Smooth muscle cell of the pulmonary artery (primary cell): ENCODE results near the gene EIF4E2. TPM values are rescaled to one million over a fixed set of nuclear protein-coding genes. Genes with fewer than 3 reads are reported as not detected.

Experiments
- total RNA-seq: library from RNA; depleted of rRNA; stranded (reverse); fragments of >200 nt; gene quantifications from 2 replicates; pipeline ENCODE4 v1.2.3, GENCODE V29; 2014

The EIF4E2 gene, protein sequence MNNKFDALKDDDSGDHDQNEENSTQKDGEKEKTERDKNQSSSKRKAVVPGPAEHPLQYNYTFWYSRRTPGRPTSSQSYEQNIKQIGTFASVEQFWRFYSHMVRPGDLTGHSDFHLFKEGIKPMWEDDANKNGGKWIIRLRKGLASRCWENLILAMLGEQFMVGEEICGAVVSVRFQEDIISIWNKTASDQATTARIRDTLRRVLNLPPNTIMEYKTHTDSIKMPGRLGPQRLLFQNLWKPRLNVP
- 55.2 and 73.8 TPM in 2 replicates for total RNA-seq

GRCh38 chr2:232550354-232551249, at the start of gene EIF4E2, which contains the start of gene TIGD1:
EIF4E2 (plus strand) TSS chr2:232550689; CDS start chr2:232550725, 36 bp downstream.
TIGD1 (minus strand) TSS chr2:232550557; CDS start chr2:232549882, 675 bp downstream.

GRCh38 chr2:232519581-232520438, 30.7 kb upstream of the EIF4E2 start, which contains the start of gene PRSS56:
PRSS56 (plus strand) TSS chr2:232520388; CDS start chr2:232520599, 211 bp downstream.

GRCh38 chr2:232525791-232526371, 24.6 kb upstream of the EIF4E2 start, which contains the start of gene CHRND:
CHRND (plus strand) TSS chr2:232526160; CDS start chr2:232526216, 56 bp downstream.

GRCh38 chr2:232539298-232540231, 10.9 kb upstream of the EIF4E2 start, which contains the start of gene CHRNG:
CHRNG (plus strand) TSS chr2:232539692; CDS start chr2:232539748, 56 bp downstream.

Other genes starting within 250 kb of the EIF4E2 start
- gene ALPP, start 171.9 kb upstream of the EIF4E2 start, total RNA-seq: not detected in 2 replicates
- not detected in 2 replicates for gene ALPG, start 143.8 kb upstream of the EIF4E2 start, total RNA-seq
- not detected in 2 replicates for gene ALPI, start 94.5 kb upstream of the EIF4E2 start, total RNA-seq
- 0.52 TPM in 1 of 2 replicates, not detected in the other for gene ECEL1, start 62.9 kb upstream of the EIF4E2 start, total RNA-seq
- gene PRSS56, start 30.3 kb upstream of the EIF4E2 start, total RNA-seq: not detected in 2 replicates
- gene CHRND, start 24.5 kb upstream of the EIF4E2 start, total RNA-seq: not detected in 2 replicates
- not detected in 2 replicates for gene CHRNG, start 11.0 kb upstream of the EIF4E2 start, total RNA-seq
- gene TIGD1, start 132 bp upstream of the EIF4E2 start, total RNA-seq: 2.2 and 3.1 TPM in 2 replicates
- gene EFHD1, start 82.9 kb downstream of the EIF4E2 start, total RNA-seq: 2.7 and 3.9 TPM in 2 replicates
- 56.7 and 59.4 TPM in 2 replicates for gene GIGYF2, start 146.6 kb downstream of the EIF4E2 start, total RNA-seq
- gene KCNJ13, start 225.9 kb downstream of the EIF4E2 start, total RNA-seq: not detected in 2 replicates